CD4-positive, alpha-beta T cell treated with Interleukin-17A for 1 hour (primary cell): ENCODE data around the gene ARID3B.
"Not testable (repeated sequence)": the region's sequence is repeated elsewhere in the genome, so short reads cannot be mapped to it uniquely, and the experiment has no call there.

Experiments used
- DNase-seq: peaks from one replicate; pipeline ENCODE4 v3.0.0-alpha.2; 2020

Gene ARID3B, protein sequence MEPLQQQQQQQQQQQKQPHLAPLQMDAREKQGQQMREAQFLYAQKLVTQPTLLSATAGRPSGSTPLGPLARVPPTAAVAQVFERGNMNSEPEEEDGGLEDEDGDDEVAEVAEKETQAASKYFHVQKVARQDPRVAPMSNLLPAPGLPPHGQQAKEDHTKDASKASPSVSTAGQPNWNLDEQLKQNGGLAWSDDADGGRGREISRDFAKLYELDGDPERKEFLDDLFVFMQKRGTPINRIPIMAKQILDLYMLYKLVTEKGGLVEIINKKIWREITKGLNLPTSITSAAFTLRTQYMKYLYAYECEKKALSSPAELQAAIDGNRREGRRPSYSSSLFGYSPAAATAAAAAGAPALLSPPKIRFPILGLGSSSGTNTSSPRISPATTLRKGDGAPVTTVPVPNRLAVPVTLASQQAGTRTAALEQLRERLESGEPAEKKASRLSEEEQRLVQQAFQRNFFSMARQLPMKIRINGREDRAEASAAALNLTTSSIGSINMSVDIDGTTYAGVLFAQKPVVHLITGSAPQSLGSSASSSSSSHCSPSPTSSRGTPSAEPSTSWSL

DNA sequence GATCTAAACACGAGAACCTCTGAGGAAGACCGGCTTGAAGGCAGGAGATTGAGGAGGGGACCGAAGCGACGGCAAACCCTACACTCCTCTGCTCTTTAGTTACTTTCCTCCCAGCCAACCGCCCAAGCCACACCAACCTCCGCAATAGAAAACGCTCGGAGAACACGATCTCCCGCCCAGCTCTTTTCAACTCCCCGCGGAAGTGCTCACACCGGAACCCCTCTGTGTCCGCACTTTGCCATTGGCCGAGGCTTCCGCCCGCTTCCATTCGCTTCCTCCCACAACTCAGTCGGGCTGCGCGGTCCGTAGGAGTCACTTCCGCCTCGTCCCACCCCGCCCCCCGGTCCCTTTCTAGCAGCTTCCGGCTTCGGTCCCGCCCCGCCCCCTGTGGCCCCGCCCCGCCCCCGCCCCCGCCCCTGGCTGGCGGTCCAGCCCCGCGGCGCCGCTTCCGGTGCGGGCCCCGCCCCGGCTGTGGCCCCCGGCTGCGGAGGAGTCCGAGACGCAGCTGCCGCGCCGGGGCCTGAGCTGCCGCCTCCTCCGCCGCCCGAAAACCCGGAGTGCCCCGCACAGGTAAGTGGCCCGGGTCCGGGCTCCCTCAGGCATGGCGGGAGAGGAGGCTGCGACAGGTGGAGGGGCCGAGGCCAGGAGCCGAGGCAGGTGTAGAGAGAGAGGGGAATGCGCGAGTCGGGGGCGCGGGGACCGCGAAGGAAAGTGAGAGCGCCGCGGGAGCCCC, at the start of gene ARID3B:
ARID3B (plus strand) TSS at position 460 of the 733 bp plus-strand sequence. CDS start 2,717 bp downstream, outside the sequence.
- peak; percentile 97 for DNase-seq

DNA sequence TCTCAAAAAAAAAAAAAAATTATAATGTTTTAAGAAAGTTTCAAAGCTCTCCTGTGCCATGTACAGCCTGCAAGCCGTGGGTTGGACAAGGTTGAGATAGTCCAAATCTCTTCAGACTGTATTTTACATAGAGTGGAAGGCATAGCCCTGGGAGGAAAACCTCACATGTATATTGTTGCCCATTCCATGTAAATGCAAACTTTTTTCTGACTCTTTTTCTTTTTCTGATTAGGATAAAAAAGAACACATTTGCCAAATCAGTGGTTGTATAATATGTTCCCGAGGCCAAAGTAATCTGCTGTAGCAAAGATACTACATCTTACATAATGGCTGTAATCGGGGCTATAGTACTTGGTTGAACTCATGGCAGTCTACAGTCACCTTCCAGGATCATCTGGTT, 44.4 kb upstream of the ARID3B start:
- DNase-seq, result no peak

DNA sequence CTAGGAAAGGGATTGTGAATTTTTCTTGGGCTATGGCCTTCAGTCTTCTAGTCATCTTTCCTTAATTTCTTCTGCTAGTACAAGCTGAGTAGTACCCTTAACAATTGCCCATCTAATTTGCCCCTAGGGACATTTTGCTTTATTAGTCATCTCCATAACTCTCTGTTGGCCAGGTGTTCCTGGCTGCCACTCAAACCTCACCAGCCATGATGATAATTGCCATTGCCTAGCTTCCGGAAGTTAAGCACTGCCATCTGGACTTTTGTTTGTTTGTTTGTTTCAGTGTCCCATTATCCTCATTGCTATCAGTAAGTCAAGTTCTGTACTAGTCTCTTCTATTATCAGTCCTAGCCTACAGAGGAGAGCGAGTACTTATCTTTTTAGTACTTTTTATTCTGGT, 43.4 kb upstream of the ARID3B start:
- no peak for DNase-seq

DNA sequence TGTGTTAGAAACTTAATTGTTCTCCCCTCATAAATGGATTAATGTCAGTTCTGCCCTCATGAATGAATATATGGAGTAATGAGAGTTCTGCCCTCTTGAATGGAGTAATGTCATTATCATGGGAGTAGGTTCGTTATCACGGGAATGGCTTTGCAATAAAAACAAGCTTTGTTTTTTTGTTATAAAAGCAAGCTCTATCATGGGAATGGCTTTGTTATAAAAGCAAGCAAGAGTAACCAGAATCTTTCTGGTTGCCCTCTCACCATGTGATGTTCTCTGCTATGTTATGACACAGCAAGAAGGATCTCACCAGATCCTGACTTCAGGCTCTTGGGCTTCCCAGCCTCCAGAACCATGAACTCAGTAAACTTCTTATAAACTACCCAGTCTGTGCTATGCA, 41.7 kb upstream of the ARID3B start:
- DNase-seq, result no peak

DNA sequence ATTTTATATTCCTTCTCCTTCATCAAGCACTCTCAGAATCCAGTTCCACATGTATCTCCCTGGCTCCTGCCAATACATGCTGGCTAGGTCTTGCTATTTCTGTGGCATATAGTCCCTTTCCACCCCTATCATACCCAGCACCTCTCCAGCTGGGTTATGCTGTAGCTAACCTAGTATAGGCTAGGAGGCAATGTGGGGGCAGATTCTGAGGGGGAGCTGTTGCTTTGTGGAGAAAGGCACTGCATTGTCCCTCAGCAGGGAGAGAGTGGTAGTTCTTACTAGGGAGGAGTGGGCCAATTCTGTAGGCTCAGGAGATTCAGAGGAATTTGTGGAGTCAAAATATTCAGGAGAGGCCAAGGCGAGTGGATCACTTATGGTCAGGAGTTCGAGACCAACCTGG, 40.6 kb upstream of the ARID3B start:
- DNase-seq, result no peak

DNA sequence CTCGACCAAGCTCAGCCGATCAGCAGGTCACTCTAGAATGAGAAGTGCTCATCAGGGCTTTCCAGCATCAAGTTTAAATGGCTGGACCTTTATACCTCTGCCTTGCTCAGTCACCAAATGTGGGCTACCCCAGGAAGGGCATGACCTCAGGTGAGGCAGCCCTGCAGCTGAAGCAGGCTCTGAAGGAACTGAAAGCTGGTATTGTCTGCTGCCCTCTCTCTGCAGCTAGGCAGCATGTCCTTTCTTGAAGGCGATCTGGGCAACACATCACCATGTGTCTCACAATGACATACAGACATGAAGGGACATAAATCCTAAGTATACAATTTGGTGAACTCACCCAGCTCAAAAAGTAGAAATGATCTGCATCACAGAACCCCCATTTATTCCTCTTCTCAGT, 38.7 kb upstream of the ARID3B start:
- DNase-seq, result no peak

- no peak for DNase-seq
These were observed 36.6 kb upstream of the ARID3B start for GRCh38 chr15:74504418-74504817.

- DNase-seq, result no peak
These were observed 36.2 kb upstream of the ARID3B start for GRCh38 chr15:74504836-74505235.

- no peak for DNase-seq
These were observed 35.0 kb upstream of the ARID3B start for GRCh38 chr15:74505837-74506514.

DNA sequence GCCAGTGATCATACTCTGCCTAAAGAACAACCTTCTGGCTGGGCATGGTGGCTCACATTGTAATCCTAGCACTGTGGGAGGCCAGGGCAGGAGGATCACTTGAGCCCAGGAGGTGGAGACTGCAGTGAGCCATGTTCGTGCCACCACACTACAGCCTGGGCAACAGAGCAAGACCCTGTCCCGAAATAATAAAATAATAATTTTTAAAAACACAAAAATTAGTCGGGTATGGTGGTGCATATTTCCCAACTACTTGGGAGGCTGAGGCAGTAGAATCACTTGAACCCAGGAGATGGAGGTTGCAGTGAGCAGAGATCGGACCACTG, 34.5 kb upstream of the ARID3B start:
- no peak for DNase-seq

GRCh38 chr15:74511583-74511982, 29.4 kb upstream of the ARID3B start:
- DNase-seq, result no peak

- not testable (repeated sequence) for DNase-seq
These were observed 27.0 kb upstream of the ARID3B start for GRCh38 chr15:74514059-74514458.

DNA sequence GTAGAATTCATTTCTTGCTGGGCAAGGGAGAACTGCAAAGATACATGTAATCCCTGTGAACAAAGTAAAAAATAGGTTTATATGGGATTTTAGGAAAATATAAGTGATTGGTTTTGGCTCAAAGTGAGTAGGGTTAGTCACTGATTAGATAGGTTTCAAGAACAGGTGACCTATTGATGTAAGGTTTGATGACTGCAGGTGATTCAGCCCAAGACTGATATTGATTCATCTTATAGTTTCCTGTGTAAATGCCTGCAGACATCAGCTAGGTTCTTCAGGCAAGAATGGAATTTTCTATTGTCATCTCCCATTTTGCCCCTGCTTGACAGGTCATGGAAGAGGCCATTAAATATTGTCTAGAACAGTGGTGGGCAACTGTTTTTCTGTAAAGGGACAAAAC, 23.9 kb upstream of the ARID3B start:
- no peak for DNase-seq

DNA sequence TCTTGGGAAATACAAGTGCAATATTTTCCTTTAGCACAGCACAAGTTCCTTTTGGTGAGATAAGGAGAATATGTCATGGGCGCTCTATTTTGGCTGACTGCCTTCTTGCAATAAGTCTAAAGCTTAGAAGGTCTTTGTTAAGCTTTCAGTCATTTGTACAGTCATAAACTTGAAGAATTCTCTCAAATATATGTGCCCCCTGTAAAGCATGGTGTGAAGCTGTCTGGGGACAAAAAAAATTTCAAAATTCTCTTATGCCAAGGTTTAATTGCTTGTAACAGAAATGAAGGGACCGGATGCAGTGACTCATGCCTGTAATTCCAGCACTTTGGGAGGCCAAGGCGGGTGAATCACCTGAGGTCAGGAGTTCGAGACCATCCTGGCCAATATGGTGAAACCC, 21.7 kb upstream of the ARID3B start:
- no peak for DNase-seq

DNA sequence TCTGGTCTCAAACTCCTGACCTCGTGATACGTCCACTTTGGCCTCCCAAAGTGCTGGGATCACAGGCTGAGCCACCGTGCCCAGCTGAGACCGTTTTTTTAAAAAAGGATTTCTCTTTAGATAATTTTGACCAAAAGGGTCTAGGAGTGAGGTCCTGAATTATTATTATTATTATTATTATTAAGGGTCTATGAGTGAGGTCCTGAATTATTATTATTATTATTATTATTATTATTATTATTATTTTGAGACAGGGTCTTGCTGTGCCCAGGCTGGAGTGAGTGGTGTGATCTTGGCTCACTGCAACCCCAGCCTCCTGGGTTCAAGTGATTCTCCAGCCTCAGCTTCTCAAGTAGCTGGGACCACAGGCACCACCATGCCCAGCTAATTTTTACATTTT, 20.6 kb upstream of the ARID3B start:
- no peak for DNase-seq

GRCh38 chr15:74523982-74524381, 17.0 kb upstream of the ARID3B start:
- no peak for DNase-seq

DNA sequence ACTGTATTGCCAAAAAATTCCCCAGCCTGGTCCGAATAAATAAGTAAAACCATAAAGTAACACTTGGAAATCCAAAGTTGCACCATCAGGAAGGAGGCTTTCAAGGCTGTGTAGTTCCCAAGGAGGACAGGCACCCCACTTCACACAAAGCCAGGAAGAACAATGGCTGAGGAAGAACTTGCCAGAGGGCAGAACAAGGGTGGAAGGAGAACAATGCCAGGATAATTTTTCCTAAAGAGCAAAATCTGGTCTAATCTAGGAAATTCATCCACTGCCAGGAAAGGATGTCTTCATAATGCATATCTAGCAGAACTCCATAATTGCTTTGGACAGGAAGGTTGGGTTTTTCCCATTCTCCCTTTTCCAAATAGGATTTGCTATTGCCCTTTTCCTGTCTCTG, 15.7 kb upstream of the ARID3B start:
- DNase-seq, result no peak

- no peak for DNase-seq
These were observed 15.1 kb upstream of the ARID3B start for GRCh38 chr15:74525945-74526344.

- DNase-seq, result no peak
These were observed 12.1 kb upstream of the ARID3B start for GRCh38 chr15:74528876-74529275.

GRCh38 chr15:74529921-74530320, 11.1 kb upstream of the ARID3B start:
- no peak for DNase-seq

- DNase-seq, result no peak
These were observed 10.3 kb upstream of the ARID3B start for GRCh38 chr15:74530771-74531143.

DNA sequence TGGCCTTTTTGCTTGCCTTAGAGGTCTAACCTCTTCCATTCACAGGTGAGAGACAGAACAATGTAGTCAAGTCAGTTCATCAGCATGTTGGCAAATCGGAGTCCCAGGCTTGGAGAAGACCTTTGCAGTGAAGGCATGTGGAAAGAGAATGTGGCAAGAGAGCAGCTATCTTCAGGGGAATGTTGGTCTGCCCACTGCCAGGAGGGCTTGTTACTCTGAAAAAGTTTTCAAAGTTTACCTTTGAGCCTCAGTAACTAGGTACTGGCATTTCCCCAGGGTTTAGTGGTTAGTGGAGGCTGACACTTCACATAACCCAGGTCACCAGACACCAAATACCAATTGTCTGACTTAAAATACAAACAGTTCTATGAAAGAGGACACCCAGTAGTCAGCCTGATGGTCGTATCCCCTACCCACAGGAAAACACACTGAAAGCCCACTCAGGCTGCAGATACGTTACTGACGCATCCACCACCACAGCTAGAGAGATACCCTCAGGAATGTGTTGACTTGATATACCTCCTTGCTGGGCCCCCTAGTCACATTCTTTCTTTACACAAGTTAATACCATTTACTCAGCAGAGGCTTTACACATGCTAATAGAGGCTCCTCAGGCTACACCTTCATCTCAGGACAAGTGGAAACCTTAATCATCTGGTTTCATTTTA, 9.7 kb upstream of the ARID3B start:
- DNase-seq, result no peak
